ENCODE measurements around the gene GPI.
"Not testable (repeated sequence)": the region's sequence is repeated elsewhere in the genome, so short reads cannot be mapped to it uniquely, and the experiment has no call there.

DNA sequence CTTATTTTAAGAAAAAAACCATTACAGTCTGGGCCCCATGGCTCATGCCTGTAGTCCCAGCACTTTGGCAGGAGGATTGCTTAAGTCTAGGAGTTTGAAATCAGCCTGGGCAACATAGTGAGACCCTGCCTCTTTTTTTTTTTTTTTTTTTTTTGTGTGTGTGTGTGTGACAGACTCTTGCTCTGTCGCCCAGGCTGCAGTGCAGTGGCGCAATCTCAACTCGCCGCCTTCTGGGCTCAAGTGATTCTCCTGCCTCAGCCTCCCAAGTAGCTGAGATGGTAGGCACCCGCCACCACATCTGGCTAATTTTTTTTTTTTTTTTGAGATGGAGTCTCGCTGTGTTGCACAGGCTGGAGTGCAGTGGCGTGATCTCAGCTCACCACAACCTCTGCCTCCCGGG lies 34.4 kb upstream of the GPI start:
- TF ChIP-seq IRF9 (tag; IDR thresholded peaks at IDR 0.05); NFE2L1 (tag; IDR thresholded peaks at IDR 0.05; ENCODE audit: borderline replicate concordance, low read depth); CTCF (IDR thresholded peaks at IDR 0.05 in 2 of 3, conservative IDR thresholded peaks at IDR 0.05 in 1 of 3; ENCODE audit: insufficient read depth in 2 of 3, low read depth in 1 of 3, low read length in 3 of 3); TBL1XR1 (IDR thresholded peaks at IDR 0.05; ENCODE audit: low read length in 2 of 2); POLR2A (conservative IDR thresholded peaks at IDR 0.05); CBFB (CRISPR knock-in tag; IDR thresholded peaks at IDR 0.05); CHD2 (IDR thresholded peaks at IDR 0.05; ENCODE audit: low read depth, low read length): not testable (repeated sequence)

Data from K562 (cell line).